Vagina (tissue), 1 donor: ENCODE measurements around the gene PXN. TPM values are rescaled to one million over a fixed set of nuclear protein-coding genes. Genes with fewer than 3 reads are reported as not detected.

Experiments
- small RNA-seq: library from RNA; depleted of rRNA; stranded (forward); fragments of <200 nt; gene quantifications from one replicate; pipeline ENCODE3, GENCODE V24; 2016
- total RNA-seq: library from RNA; depleted of rRNA; stranded (reverse); fragments of >200 nt; gene quantifications from one replicate; pipeline ENCODE4 v1.2.3, GENCODE V29; 2016

PXN gene
- total RNA-seq, 1 donor from 2014 or later: 95.3 TPM

Small RNAs within 50 kb of the gene (small RNA-seq; reads per million reads assigned to genes)
- gene RNU4-1: 700 reads per million, percentile 99 among the genes with 10 or more reads in this experiment
- 385 reads per million, percentile 98 among the genes with 10 or more reads in this experiment for gene RNU4-2
- gene RNU6-1088P: not detected

Other genes starting within 250 kb of the PXN start
- gene RAB35, start 149.0 kb downstream of the PXN start, total RNA-seq: 30.9 TPM
- gene GCN1, start 71.0 kb downstream of the PXN start, total RNA-seq: 62.6 TPM
- 2,837 TPM for gene RPLP0, start 64.6 kb downstream of the PXN start, total RNA-seq
- under 0.01 TPM for gene RNU4-2, start 26.2 kb upstream of the PXN start, total RNA-seq
- under 0.01 TPM for gene RNU4-1, start 27.5 kb upstream of the PXN start, total RNA-seq
- not detected for gene SIRT4, start 36.6 kb upstream of the PXN start, total RNA-seq
- gene PLA2G1B, start 62.0 kb upstream of the PXN start, total RNA-seq: not detected
- 3.7 TPM for gene MSI1, start 103.4 kb upstream of the PXN start, total RNA-seq
- 928 TPM for gene COX6A1, start 172.4 kb upstream of the PXN start, total RNA-seq
- gene TRIAP1, start 180.7 kb upstream of the PXN start, total RNA-seq: 3.9 TPM
- 15.5 TPM for gene GATC, start 180.7 kb upstream of the PXN start, total RNA-seq
- 105 TPM for gene SRSF9, start 204.0 kb upstream of the PXN start, total RNA-seq
- gene DYNLL1, start 230.4 kb upstream of the PXN start, total RNA-seq: 318 TPM